WERI-Rb-1 (cell line): ENCODE results near the gene SEMA3A.

Experiments used
- DNase-seq: peaks from one replicate; pipeline ENCODE4 v3.0.0-alpha.2; 2020
- H3K27ac ChIP-seq: fragments of 250-450 bp; sonication (Bioruptor Pico); 2 replicates; pipeline ENCODE4 v1.5.1; 2020; ENCODE audit warnings: mild to moderate bottlenecking, moderate library complexity
- H3K27me3 ChIP-seq: fragments of 250-450 bp; sonication (Bioruptor Pico); 2 replicates; pipeline ENCODE4 v1.5.1; 2021; ENCODE audit warnings: mild to moderate bottlenecking, low read depth, moderate library complexity; ENCODE audit not compliant: insufficient read depth, severe bottlenecking
- H3K36me3 ChIP-seq: fragments of 250-450 bp; sonication (Bioruptor Pico); 2 replicates; pipeline ENCODE4 v1.5.1; 2020; ENCODE audit warnings: mild to moderate bottlenecking, moderate library complexity
- H3K4me3 ChIP-seq: 2 replicates; pipeline ENCODE4 v1.5.1; 2011; ENCODE audit warnings: low read depth, mild to moderate bottlenecking, control low read depth, low read length
- H3K9me3 ChIP-seq: fragments of 250-450 bp; sonication (Bioruptor Pico); 2 replicates; pipeline ENCODE4 v1.5.1; 2021; ENCODE audit warnings: mild to moderate bottlenecking, moderate library complexity; ENCODE audit not compliant: severe bottlenecking
- CTCF ChIP-seq: IDR thresholded peaks from 2 replicates; pipeline ENCODE4 v1.5.1; 2011; ENCODE audit warnings: low read depth, mild to moderate bottlenecking, control low read depth, inconsistent platforms, low read length

The SEMA3A gene

GRCh38 chr7:84081973-84082522, 112.5 kb downstream of the SEMA3A start:
- Histone ChIP-seq H3K27me3 (no peaks in the 10 kb centered on the region), H3K4me3 (no peak overlapping the region), H3K36me3 (no peaks in the 10 kb centered on the region), H3K27ac (no peak overlapping the region), H3K9me3 (no peaks in the 10 kb centered on the region)
- no peak for TF ChIP-seq CTCF
- DNase-seq = no peak

GRCh38 chr7:84077336-84077735, 117.3 kb downstream of the SEMA3A start:
- Histone ChIP-seq H3K36me3 (no peaks in the 10 kb centered on the region), H3K9me3 (no peaks in the 10 kb centered on the region), H3K4me3 (no peak overlapping the region), H3K27ac (no peak overlapping the region), H3K27me3 (no peaks in the 10 kb centered on the region)
- DNase-seq = no peak
- no peak for TF ChIP-seq CTCF

GRCh38 chr7:84076219-84076618, 118.4 kb downstream of the SEMA3A start:
- H3K27ac ChIP-seq = no peak overlapping the region
- H3K4me3 ChIP-seq = no peak overlapping the region
- TF ChIP-seq CTCF = no peak
- no peak for DNase-seq
- H3K27me3 ChIP-seq = no peaks in the 10 kb centered on the region
- no peaks in the 10 kb centered on the region for H3K9me3 ChIP-seq
- H3K36me3 ChIP-seq = no peaks in the 10 kb centered on the region

DNA sequence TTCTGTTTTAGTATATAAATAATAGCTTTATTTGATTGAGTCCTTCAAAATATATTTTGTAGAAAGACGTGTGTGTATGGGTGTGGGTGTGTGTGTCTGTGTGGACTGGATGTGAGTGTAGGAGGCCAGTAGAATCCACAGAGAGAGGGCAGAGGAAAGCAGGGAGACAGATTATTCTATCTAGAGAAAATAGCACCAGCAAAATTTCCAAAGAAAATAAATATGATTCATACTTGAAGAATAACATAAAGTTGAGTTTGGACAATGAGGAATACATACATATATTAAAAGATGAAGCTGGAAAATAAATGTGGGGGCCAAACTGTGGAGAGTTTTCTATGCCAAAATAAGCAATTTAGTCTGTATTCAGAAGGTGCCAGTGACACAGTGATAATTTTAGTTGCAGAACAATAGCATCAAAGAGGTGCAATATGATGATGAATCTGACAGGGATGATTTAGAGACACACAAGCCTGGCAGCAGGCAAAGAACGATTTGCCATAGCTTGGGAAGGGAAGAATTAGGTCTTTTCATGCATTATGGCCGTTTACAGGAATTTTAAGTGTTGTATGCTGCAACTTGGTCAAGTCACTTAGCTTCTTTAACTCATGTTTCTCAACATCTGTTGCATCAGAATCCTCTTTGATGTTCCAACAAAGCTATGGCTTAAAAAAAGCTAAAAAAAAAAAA, 121.3 kb downstream of the SEMA3A start:
- no peak for DNase-seq
- Histone ChIP-seq H3K9me3 (no peaks in the 10 kb centered on the region), H3K27ac (no peak overlapping the region), H3K27me3 (no peaks in the 10 kb centered on the region), H3K4me3 (no peak overlapping the region), H3K36me3 (no peaks in the 10 kb centered on the region)
- TF ChIP-seq CTCF = no peak

DNA sequence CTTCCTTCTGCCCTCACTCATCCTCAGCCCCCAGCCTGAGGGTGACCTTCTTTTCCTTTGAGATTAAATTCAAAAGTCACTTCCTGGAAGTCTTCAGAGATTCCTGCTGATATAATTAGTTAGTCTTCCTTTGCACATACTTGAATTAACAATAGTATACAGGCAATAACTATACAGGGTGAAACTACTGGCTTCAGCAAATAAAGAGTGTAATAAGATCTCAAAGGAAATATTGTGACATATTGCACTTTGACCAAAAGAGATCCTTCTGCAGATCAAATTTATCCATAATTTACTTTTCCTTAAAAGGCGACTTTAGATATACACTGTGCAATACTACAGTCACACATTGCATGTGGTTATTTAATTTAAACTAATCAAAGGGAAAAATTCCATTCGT, 123.8 kb downstream of the SEMA3A start:
- Histone ChIP-seq H3K27ac (no peak overlapping the region), H3K27me3 (no peaks in the 10 kb centered on the region), H3K9me3 (no peaks in the 10 kb centered on the region), H3K36me3 (no peaks in the 10 kb centered on the region), H3K4me3 (no peak overlapping the region)
- TF ChIP-seq CTCF = no peak
- no peak for DNase-seq
